Omental fat pad (tissue), 4 donors: Measurements from ENCODE around the gene CCDC86. TPM values are rescaled to one million over a fixed set of nuclear protein-coding genes. Genes with fewer than 3 reads are reported as not detected.

Source experiments
- ATAC-seq: fragments of 150-250 bp; one replicate; pipeline ENCODE4 v1.9.1; 2016; ENCODE audit warnings: mild to moderate bottlenecking, moderate library complexity; ENCODE audit not compliant: low FRiP score
- DNase-seq: peaks from one replicate; pipeline ENCODE4 v3.0.0-alpha.2; 2019; ENCODE audit warnings: low spot score
- CTCF ChIP-seq, 3 donors: fragments of 450-650 bp; IDR thresholded peaks; one replicate each; pipeline ENCODE4 v1.5.1; 2016 to 2017; ENCODE audit warnings: antibody characterized with exemption in 3 of 3, mild to moderate bottlenecking in 3 of 3, moderate library complexity in 2 of 3
- total RNA-seq, 4 donors: library from RNA; depleted of rRNA; stranded (reverse); fragments of >200 nt; gene quantifications; one replicate each; pipeline ENCODE4 v1.1.0, GENCODE V29; 2016

CCDC86 gene
- total RNA-seq, 4 donors from 2014 or later = 17.5 to 68.6 (median 22.5) TPM

DNA sequence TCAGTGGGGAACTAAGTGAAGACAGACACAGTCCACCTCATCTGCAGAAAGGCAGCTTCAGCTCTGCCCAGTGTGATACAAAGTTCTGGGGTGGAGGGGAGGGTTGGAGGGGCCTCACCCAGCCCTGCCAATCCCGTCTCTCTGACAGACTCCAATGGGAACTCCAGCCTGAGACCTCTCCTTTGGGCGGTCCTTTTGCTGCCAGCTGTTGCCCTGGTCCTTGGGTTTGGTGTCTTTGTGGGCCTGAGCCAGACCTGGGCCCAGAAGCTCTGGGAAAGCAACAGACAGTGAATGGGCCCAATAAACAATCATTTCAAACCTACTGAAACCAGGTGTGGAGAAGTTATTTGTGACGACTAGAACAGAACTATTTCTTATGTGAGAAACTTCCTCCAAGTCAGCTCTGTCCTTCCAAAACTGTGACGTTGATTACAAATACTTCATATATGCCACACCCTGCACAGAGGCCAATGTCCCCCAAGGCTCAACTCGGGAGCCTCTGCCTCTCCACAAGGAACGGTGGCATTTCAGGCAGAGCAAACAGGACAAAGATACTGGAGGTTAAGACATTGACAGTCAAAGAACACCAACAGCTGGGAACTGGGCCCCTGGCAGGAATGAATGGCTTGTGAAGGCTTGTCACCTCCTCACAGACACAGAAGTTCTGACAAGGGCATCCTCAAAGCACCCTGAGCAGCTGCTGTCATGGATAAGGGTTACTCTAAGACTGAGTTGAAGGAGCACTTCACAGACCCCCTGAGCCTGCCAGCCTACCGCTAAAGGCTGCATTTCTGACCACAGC, 33.7 kb downstream of the CCDC86 start:
- DNase-seq = no peak
- no peak for TF ChIP-seq CTCF (IDR thresholded peaks at IDR 0.05)
- ATAC-seq = no peak

GRCh38 chr11:60876168-60876485, 34.2 kb downstream of the CCDC86 start:
- no peak for DNase-seq
- TF ChIP-seq CTCF (IDR thresholded peaks at IDR 0.05) = no peak
- ATAC-seq = no peak

DNA sequence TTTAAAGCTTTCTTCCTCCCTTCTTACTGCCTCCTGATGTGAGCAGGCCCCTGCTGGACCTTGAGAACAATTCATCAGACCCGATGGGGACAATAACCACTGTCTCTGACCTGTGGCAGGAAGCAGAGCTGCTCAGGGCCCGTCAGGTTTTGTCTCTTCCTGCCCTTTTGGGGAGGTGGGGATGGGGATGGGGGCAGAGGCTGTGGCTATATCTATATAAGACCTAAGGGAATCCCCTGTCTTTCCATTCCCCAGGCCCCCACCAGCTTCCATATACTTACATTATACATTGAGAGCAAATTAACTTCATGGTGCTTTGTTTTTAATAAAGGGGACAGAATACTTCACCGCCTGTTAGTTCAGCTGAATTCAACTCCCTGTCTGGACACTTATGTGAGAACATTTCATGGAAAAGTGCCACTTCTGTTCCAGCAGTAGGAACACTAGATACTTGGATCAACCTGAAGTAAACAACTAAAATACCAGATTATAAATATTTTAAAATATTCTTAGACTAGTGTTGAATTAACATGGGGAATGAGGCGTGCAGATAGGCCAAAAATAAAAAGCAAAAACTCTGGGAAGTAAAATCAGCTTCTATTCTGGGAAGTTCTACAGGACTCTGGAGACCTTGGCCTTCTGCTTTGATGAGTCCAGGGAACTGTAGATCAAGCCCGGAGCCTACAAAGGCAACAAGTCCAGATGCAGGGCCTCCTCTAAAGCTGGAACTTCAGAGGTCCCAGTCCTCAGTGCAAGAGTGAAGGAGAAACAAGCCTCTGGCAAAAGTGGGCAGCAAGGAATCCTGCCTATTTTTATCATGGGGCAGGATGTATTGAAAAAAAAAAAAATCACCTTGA, 36.6 kb downstream of the CCDC86 start:
- TF ChIP-seq CTCF (IDR thresholded peaks at IDR 0.05) = no peak
- no peak for DNase-seq
- no peak for ATAC-seq

DNA sequence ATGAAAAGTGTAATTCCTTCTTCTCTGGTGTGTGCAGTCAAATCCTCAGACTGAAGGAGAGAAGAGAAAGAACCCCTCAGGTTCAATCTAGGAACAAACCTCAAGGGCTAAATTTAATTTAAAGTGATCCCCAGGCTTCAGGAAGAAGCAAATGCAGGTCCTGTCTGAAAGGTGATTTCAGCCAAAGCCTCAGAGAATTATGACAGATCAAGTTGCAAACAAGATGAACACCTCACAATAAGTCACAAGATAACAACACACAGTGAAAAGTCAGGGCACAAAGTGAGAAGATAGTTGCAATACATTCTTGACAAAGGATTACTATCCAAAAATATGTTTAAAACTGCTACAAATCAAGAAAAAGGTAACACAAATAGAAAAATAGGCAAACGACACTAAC, 37.2 kb downstream of the CCDC86 start:
- ATAC-seq = no peak

GRCh38 chr11:60879971-60880588, 38.2 kb downstream of the CCDC86 start:
- ATAC-seq (no peak), DNase-seq (no peak)
- TF ChIP-seq CTCF (IDR thresholded peaks at IDR 0.05) = no peak

More for the DNA sequence above, 37.2 kb downstream of the CCDC86 start:
- no peak for DNase-seq
- TF ChIP-seq CTCF (IDR thresholded peaks at IDR 0.05) = no peak

DNA sequence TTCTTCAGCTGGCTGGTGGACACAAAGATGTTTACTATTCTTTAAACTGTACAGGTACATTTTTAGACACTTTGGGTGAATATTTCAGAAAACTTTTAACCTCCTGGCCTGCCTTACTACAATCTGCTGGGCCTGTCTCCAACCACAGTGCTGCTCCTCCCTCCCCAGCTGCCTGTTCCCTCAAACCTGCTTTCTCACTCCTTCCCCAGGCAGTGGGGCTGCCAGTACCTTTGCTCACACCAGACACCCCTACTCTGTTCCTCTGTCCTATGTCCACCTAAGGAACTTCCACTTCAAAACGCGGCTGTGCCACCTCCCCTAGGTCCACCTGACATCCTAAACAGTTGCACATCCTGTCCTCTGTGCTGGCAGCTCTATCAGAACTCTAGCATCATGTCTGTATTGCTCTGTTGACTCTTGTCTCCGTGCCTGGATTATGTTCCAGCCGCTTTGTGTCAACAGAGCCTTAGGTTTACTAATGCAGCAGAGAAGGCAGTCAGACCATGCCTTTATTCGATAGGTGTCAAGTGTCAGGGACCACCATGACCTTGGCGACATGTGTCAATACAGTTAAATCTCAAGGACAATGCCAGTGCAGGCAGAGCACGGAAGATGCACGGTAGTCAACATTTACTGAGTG, 38.9 kb downstream of the CCDC86 start:
- DNase-seq = no peak
- ATAC-seq = no peak
- no peak for TF ChIP-seq CTCF (IDR thresholded peaks at IDR 0.05)
